WTC11 (cell line): ENCODE measurements around the gene NFXL1. TPM values are rescaled to one million over a fixed set of nuclear protein-coding genes. Genes with fewer than 3 reads are reported as not detected.

ENCODE experiments used
- ATAC-seq: fragments of 200-7000 bp; cut with Tn5 transposase; 2 replicates; pipeline ENCODE4 v1.10.0; 2021; ENCODE audit warnings: mild to moderate bottlenecking, moderate library complexity
- CTCF ChIA-PET: fragments of 300-600 bp; sonication (Branson Sonifier 250); formaldehyde crosslinking; loops from one replicate; lab custom pipeline; 2021; ENCODE audit warnings: antibody characterized with exemption; lab: Charles Lee
- POLR2A ChIA-PET: fragments of 350-600 bp; sonication (Branson Sonifier 250); formaldehyde crosslinking; loops from one replicate; lab custom pipeline; 2021; ENCODE audit warnings: antibody characterized with exemption; lab: Charles Lee
- DNase-seq: peaks from one replicate; pipeline ENCODE4 v3.0.0; 2021; ENCODE audit warnings: low spot score
- H3K27ac Mint-ChIP-seq: 2 replicates; pipeline ENCODE4 v1.8.0; 2021; ENCODE audit warnings: mixed read lengths
- H3K27me3 Mint-ChIP-seq: 2 replicates; pipeline ENCODE4 v1.8.0; 2021; ENCODE audit warnings: low read depth, mild to moderate bottlenecking, moderate library complexity, mixed read lengths
- H3K36me3 Mint-ChIP-seq: 2 replicates; pipeline ENCODE4 v1.8.0; 2021; ENCODE audit warnings: mixed read lengths
- H3K4me1 Mint-ChIP-seq: 2 replicates; pipeline ENCODE4 v1.8.0; 2022; ENCODE audit warnings: mixed read lengths
- H3K4me3 Mint-ChIP-seq: 2 replicates; pipeline ENCODE4 v1.8.0; 2021; ENCODE audit warnings: mild to moderate bottlenecking, moderate library complexity, mixed read lengths
- H3K9me3 Mint-ChIP-seq: 2 replicates; pipeline ENCODE4 v1.8.0; 2021; ENCODE audit warnings: mixed read lengths
- AR ChIP-seq: fragments of 250-450 bp; sonication (Bioruptor Pico); IDR thresholded peaks from 2 replicates; pipeline ENCODE4 v1.9.0; 2021; ENCODE audit warnings: mild to moderate bottlenecking
- CREB1 ChIP-seq: sonication (generic); formaldehyde crosslinking; IDR thresholded peaks from 2 replicates; pipeline ENCODE4 v1.8.0; 2023; ENCODE audit warnings: mild to moderate bottlenecking, missing genetic modification reagents
- CREM ChIP-seq: sonication (generic); formaldehyde crosslinking; IDR thresholded peaks from 2 replicates; pipeline ENCODE4 v1.8.1; 2022; ENCODE audit warnings: mild to moderate bottlenecking, missing genetic modification reagents, moderate library complexity
- E2F5 ChIP-seq: sonication (generic); formaldehyde crosslinking; IDR thresholded peaks from 2 replicates; pipeline ENCODE4 v1.8.1; 2022; ENCODE audit warnings: mild to moderate bottlenecking, moderate library complexity, missing genetic modification reagents
- FOXJ3 ChIP-seq: sonication (generic); formaldehyde crosslinking; IDR thresholded peaks from 2 replicates; pipeline ENCODE4 v1.9.0; 2021; ENCODE audit warnings: missing genetic modification reagents, mild to moderate bottlenecking, borderline replicate concordance
- FOXP4 ChIP-seq: sonication (generic); formaldehyde crosslinking; IDR thresholded peaks from 2 replicates; pipeline ENCODE4 v1.8.0; 2022; ENCODE audit warnings: mild to moderate bottlenecking, missing genetic modification reagents
- GABPB1 ChIP-seq: sonication (generic); formaldehyde crosslinking; IDR thresholded peaks from 2 replicates; pipeline ENCODE4 v1.8.1; 2023; ENCODE audit warnings: mild to moderate bottlenecking, missing genetic modification reagents
- HMGXB4 ChIP-seq: sonication (generic); formaldehyde crosslinking; IDR thresholded peaks from 2 replicates; pipeline ENCODE4 v1.8.1; 2023; ENCODE audit warnings: mild to moderate bottlenecking, moderate library complexity, missing genetic modification reagents
- MLX ChIP-seq: sonication (generic); formaldehyde crosslinking; IDR thresholded peaks from 2 replicates; pipeline ENCODE4 v1.8.1; 2023; ENCODE audit warnings: mild to moderate bottlenecking, missing genetic modification reagents, moderate library complexity
- NFYB ChIP-seq: sonication (generic); formaldehyde crosslinking; conservative IDR thresholded peaks from 2 replicates; pipeline ENCODE4 v1.8.0; 2022; ENCODE audit warnings: low read depth, missing genetic modification reagents
- NR3C1 ChIP-seq: sonication (generic); formaldehyde crosslinking; conservative IDR thresholded peaks from 2 replicates; pipeline ENCODE4 v1.8.1; 2023; ENCODE audit warnings: low read depth, mild to moderate bottlenecking, missing genetic modification reagents
- PRDM15 ChIP-seq: sonication (generic); formaldehyde crosslinking; IDR thresholded peaks from 2 replicates; pipeline ENCODE4 v1.8.0; 2022; ENCODE audit warnings: missing genetic modification reagents
- RELA ChIP-seq: sonication (generic); formaldehyde crosslinking; IDR thresholded peaks from 2 replicates; pipeline ENCODE4 v1.8.1; 2022; ENCODE audit warnings: missing genetic modification reagents, mild to moderate bottlenecking, borderline replicate concordance
- RORB ChIP-seq: fragments of 250-450 bp; sonication (Bioruptor Pico); IDR thresholded peaks from 2 replicates; pipeline ENCODE4 v1.9.0; 2021; ENCODE audit warnings: mild to moderate bottlenecking
- SP1 ChIP-seq: sonication (generic); formaldehyde crosslinking; conservative IDR thresholded peaks from 2 replicates; pipeline ENCODE4 v1.8.1; 2022; ENCODE audit warnings: missing genetic modification reagents
- TEAD4 ChIP-seq: sonication (generic); formaldehyde crosslinking; IDR thresholded peaks from 2 replicates; pipeline ENCODE4 v1.8.0; 2022; ENCODE audit warnings: mild to moderate bottlenecking, missing genetic modification reagents
- USF1 ChIP-seq: sonication (generic); formaldehyde crosslinking; IDR thresholded peaks from 2 replicates; pipeline ENCODE4 v1.8.0; 2022; ENCODE audit warnings: mild to moderate bottlenecking, missing genetic modification reagents
- ZNF121 ChIP-seq: sonication (generic); formaldehyde crosslinking; IDR thresholded peaks from 2 replicates; pipeline ENCODE4 v1.8.0; 2023; ENCODE audit warnings: missing genetic modification reagents
- ZNF138 ChIP-seq: sonication (generic); formaldehyde crosslinking; conservative IDR thresholded peaks from 2 replicates; pipeline ENCODE4 v1.8.1; 2022; ENCODE audit warnings: mild to moderate bottlenecking, moderate library complexity, missing genetic modification reagents
- ZNF219 ChIP-seq: sonication (generic); formaldehyde crosslinking; IDR thresholded peaks from 2 replicates; pipeline ENCODE4 v1.8.0; 2023; ENCODE audit warnings: missing genetic modification reagents, mild to moderate bottlenecking, borderline replicate concordance
- ZNF416 ChIP-seq: fragments of 250-450 bp; sonication (Bioruptor Pico); IDR thresholded peaks from 2 replicates; pipeline ENCODE4 v1.9.0; 2021; ENCODE audit warnings: mild to moderate bottlenecking, inconsistent platforms
- total RNA-seq: library from RNA; stranded (reverse); gene quantifications from 3 replicates; pipeline ENCODE4 v1.2.3, GENCODE V29; 2021

Gene NFXL1
- total RNA-seq, 1 experiment from 2014 or later: 30.2 TPM

- TF ChIP-seq MLX (no peak), NR3C1 (no peak)
Observed at GRCh38 chr4:47862297-47862696, 52.1 kb downstream of the NFXL1 start (continued).

- POLR2A ChIA-PET: no interaction called here
- Mint-ChIP-seq H3K4me1 (peaks cover 6% of the 10 kb centered on the region; the same call in 1 of the 2 replicates), H3K4me3 (no peak overlapping the region), H3K27ac (no peak overlapping the region), H3K36me3 (peaks cover 7% of the 10 kb centered on the region), H3K9me3 (no peaks in the 10 kb centered on the region), H3K27me3 (no peaks in the 10 kb centered on the region)
- TF ChIP-seq CREB1 (no peak), ZNF121 (CRISPR knock-in tag) (no peak), AR (CRISPR knock-in tag) (no peak), ZNF138 (CRISPR knock-in tag) (no peak), ZNF416 (CRISPR knock-in tag) (no peak), RORB (CRISPR knock-in tag) (no peak), USF1 (CRISPR knock-in tag) (no peak), FOXP4 (no peak), HMGXB4 (CRISPR knock-in tag) (no peak), SP1 (no peak), FOXJ3 (CRISPR knock-in tag) (no peak), RELA (no peak), NFYB (CRISPR knock-in tag) (no peak), ZNF219 (CRISPR knock-in tag) (no peak), E2F5 (CRISPR knock-in tag) (no peak), PRDM15 (CRISPR knock-in tag) (no peak), TEAD4 (CRISPR knock-in tag) (no peak), GABPB1 (CRISPR knock-in tag) (no peak), MLX (no peak), CREM (CRISPR knock-in tag) (no peak)
- DNase-seq (no peak), ATAC-seq (no peak)
- CTCF ChIA-PET: no interaction called here
Observed at GRCh38 chr4:47860305-47860704, 54.1 kb downstream of the NFXL1 start.
